HepG2 (cell line): Measurements from ENCODE around the gene NFATC3. TPM values are rescaled to one million over a fixed set of nuclear protein-coding genes. Genes with fewer than 3 reads are reported as not detected.

Experiments
- E2F5 ChIP-seq: sonication (generic); formaldehyde crosslinking; conservative IDR thresholded peaks from 2 replicates; pipeline ENCODE4 v1.4.0; 2020; ENCODE audit warnings: missing genetic modification reagents
- GFI1 ChIP-seq: sonication (generic); formaldehyde crosslinking; IDR thresholded peaks from 2 replicates; pipeline ENCODE4 v1.5.0; 2020; ENCODE audit warnings: missing genetic modification reagents, mild to moderate bottlenecking, borderline replicate concordance
- HBP1 ChIP-seq: IDR thresholded peaks from 2 replicates; pipeline ENCODE4 v1.6.1; 2016; ENCODE audit warnings: low read depth, control low read depth
- HOXA7 ChIP-seq: sonication (generic); formaldehyde crosslinking; IDR thresholded peaks from 2 replicates; pipeline ENCODE4 v1.8.1; 2022; ENCODE audit warnings: mild to moderate bottlenecking, missing genetic modification reagents, moderate library complexity
- KLF11 ChIP-seq: IDR thresholded peaks from 2 replicates; pipeline ENCODE4 v1.6.1; 2016; ENCODE audit warnings: missing compliant biosample characterization
- MLLT10 ChIP-seq: sonication (generic); formaldehyde crosslinking; IDR thresholded peaks from 2 replicates; pipeline ENCODE4 v1.4.0; 2020; ENCODE audit warnings: missing genetic modification reagents
- MTA1 ChIP-seq: sonication (generic); formaldehyde crosslinking; IDR thresholded peaks from 2 replicates; pipeline ENCODE4 v1.4.0; 2020; ENCODE audit warnings: missing genetic modification reagents, mild to moderate bottlenecking, borderline replicate concordance
- NFE2L1 ChIP-seq: sonication (generic); formaldehyde crosslinking; IDR thresholded peaks from 2 replicates; pipeline ENCODE4 v1.4.0; 2020; ENCODE audit warnings: missing genetic modification reagents, mild to moderate bottlenecking, borderline replicate concordance
- PCBP1 ChIP-seq: fragments of 200-400 bp; formaldehyde crosslinking; IDR thresholded peaks from 2 replicates; pipeline ENCODE4 v1.6.1; 2017; ENCODE audit warnings: mild to moderate bottlenecking, low read depth, low read length, borderline replicate concordance
- RAD21 ChIP-seq: fragments of 450-650 bp; formaldehyde crosslinking; IDR thresholded peaks from 2 replicates; pipeline ENCODE4 v1.5.0; 2020; ENCODE audit warnings: mild to moderate bottlenecking
- RBM22 ChIP-seq: fragments of 200-400 bp; formaldehyde crosslinking; optimal IDR thresholded peaks from 2 replicates; pipeline ENCODE3; 2017; ENCODE audit warnings: mild to moderate bottlenecking, low read length, moderate library complexity
- REST ChIP-seq, 2 experiments: IDR thresholded peaks; 2 replicates each; pipeline ENCODE4 v1.6.1; 2011 to 2012; ENCODE audit warnings: low read length in 2 of 2, borderline replicate concordance in 1 of 2, low read depth in 1 of 2, mild to moderate bottlenecking in 1 of 2, moderate library complexity in 1 of 2
- SP4 ChIP-seq: sonication (generic); formaldehyde crosslinking; IDR thresholded peaks from 2 replicates; pipeline ENCODE4 v1.8.1; 2023; ENCODE audit warnings: mild to moderate bottlenecking, missing genetic modification reagents
- ZKSCAN8 ChIP-seq: IDR thresholded peaks from 2 replicates; pipeline ENCODE4 v1.6.1; 2016; ENCODE audit warnings: borderline replicate concordance, missing genetic modification reagents, missing compliant biosample characterization
- ZNF136 ChIP-seq: sonication (generic); formaldehyde crosslinking; IDR thresholded peaks from 2 replicates; pipeline ENCODE4 v1.8.1; 2022; ENCODE audit warnings: low read depth, mild to moderate bottlenecking, moderate library complexity, missing genetic modification reagents
- ZNF224 ChIP-seq: sonication (generic); formaldehyde crosslinking; IDR thresholded peaks from 2 replicates; pipeline ENCODE4 v1.5.0; 2020; ENCODE audit warnings: mild to moderate bottlenecking, missing genetic modification reagents
- ZNF30 ChIP-seq: sonication (generic); formaldehyde crosslinking; IDR thresholded peaks from 2 replicates; pipeline ENCODE4 v1.5.0; 2020; ENCODE audit warnings: mild to moderate bottlenecking, missing genetic modification reagents
- ZNF605 ChIP-seq: sonication (generic); formaldehyde crosslinking; IDR thresholded peaks from 2 replicates; pipeline ENCODE4 v1.8.0; 2022; ENCODE audit warnings: mild to moderate bottlenecking, missing genetic modification reagents
- ZNF629 ChIP-seq: sonication (generic); formaldehyde crosslinking; conservative IDR thresholded peaks from 2 replicates; pipeline ENCODE4 v1.5.0; 2020; ENCODE audit warnings: missing genetic modification reagents
- ZNF737 ChIP-seq: sonication (generic); formaldehyde crosslinking; IDR thresholded peaks from 2 replicates; pipeline ENCODE4 v1.5.0; 2020; ENCODE audit warnings: missing genetic modification reagents, mild to moderate bottlenecking, borderline replicate concordance
- polyA plus RNA-seq, 8 experiments: library from polyadenylated mRNA; depleted of rRNA in 3 of 8; stranded (reverse) in 7 of 8; unstranded in 1 of 8; fragments of >200 nt; fragmentation: Illumina TruSeq in 4 of 8; extraction: Trizol in 4 of 8; gene quantifications; 2 replicates each; pipeline versions ENCODE4 v1.2.1 to v1.2.3, GENCODE V29; 2011 to 2016; ENCODE audit warnings: low read depth in 4 of 8, missing spikeins in 1 of 8, mixed read lengths in 1 of 8; ENCODE audit not compliant: insufficient read depth in 1 of 8
- total RNA-seq, 5 experiments: library from RNA; depleted of rRNA; stranded (reverse); fragments of >200 nt; fragmentation: Illumina TruSeq; extraction: Trizol; gene quantifications; 2 replicates each; pipeline ENCODE4 v1.2.3, GENCODE V29; 2016; ENCODE audit warnings: low read depth in 1 of 5
- TF ChIP-seq, protein P1 (sequence below): IDR thresholded peaks from 2 replicates; pipeline ENCODE4 v1.6.1; 2016; ENCODE audit warnings: mild to moderate bottlenecking

Gene NFATC3
- total and polyA plus RNA-seq, 2 of the 13 experiments (the other 11 are each of a cell fraction or from before 2014, with no cell fraction given), result 52.6 to 62.7 TPM

GRCh38 chr16:68113059-68113761 lies 28.0 kb downstream of the NFATC3 start (continued):
- TF ChIP-seq ZNF629 (CRISPR knock-in tag), result peak; percentile 5; the same call in 1 of the 2 replicates
- peak in 1 of 2 experiments; percentile 34; a peak in 2 of 4 replicates for TF ChIP-seq REST (IDR thresholded peaks at IDR 0.05; ENCODE audit: borderline replicate concordance in 1 of 2, low read depth in 1 of 2, low read length in 2 of 2)
- TF ChIP-seq ZNF737 (CRISPR knock-in tag), result 0 out of 2 replicates have a peak, but pooled peaks have one; percentile 16
- no peak for TF ChIP-seq MLLT10 (CRISPR knock-in tag)
- 0 out of 2 replicates have a peak, but pooled peaks have one; percentile 31 for TF ChIP-seq ZKSCAN8 (CRISPR knock-in tag)
- TF ChIP-seq MTA1 (CRISPR knock-in tag), result peak; percentile 50
- TF ChIP-seq ZNF30 (CRISPR knock-in tag), result no peak
- TF ChIP-seq HOXA7 (CRISPR knock-in tag), result no peak
- TF ChIP-seq RAD21 (CRISPR knock-in tag), result no peak
- TF ChIP-seq SP4, result 0 out of 2 replicates have a peak, but pooled peaks have one; percentile 50
- TF ChIP-seq HBP1 (CRISPR knock-in tag), result no peak
- no peak for TF ChIP-seq ZNF224
- TF ChIP-seq ZNF605, result peak; percentile 80
- TF ChIP-seq GFI1, result peak; percentile 90
- no peak for TF ChIP-seq PCBP1
- TF ChIP-seq KLF11 (CRISPR knock-in tag), result no peak
- TF ChIP-seq E2F5 (CRISPR knock-in tag), result no peak
- TF ChIP-seq RBM22, result no peak
- no peak for TF ChIP-seq ZNF136 (CRISPR knock-in tag)
- TF ChIP-seq NFE2L1 (CRISPR knock-in tag), result no peak
- TF ChIP-seq, protein P1, sequence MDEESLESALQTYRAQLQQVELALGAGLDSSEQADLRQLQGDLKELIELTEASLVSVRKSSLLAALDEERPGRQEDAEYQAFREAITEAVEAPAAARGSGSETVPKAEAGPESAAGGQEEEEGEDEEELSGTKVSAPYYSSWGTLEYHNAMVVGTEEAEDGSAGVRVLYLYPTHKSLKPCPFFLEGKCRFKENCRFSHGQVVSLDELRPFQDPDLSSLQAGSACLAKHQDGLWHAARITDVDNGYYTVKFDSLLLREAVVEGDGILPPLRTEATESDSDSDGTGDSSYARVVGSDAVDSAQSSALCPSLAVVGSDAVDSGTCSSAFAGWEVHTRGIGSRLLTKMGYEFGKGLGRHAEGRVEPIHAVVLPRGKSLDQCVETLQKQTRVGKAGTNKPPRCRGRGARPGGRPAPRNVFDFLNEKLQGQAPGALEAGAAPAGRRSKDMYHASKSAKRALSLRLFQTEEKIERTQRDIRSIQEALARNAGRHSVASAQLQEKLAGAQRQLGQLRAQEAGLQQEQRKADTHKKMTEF (CRISPR knock-in tag), result peak; percentile 70
